Caki2 (cell line): ENCODE measurements around the gene ROR1. TPM values are rescaled to one million over a fixed set of nuclear protein-coding genes. Genes with fewer than 3 reads are reported as not detected.
"Not testable (repeated sequence)": the region's sequence is repeated elsewhere in the genome, so short reads cannot be mapped to it uniquely, and the experiment has no call there.

Experiments used
- DNase-seq: peaks from one replicate; pipeline ENCODE4 v3.0.0-alpha.2; 2015; ENCODE audit warnings: low read depth
- in situ Hi-C: cut with HindIII; loops from 2 replicates; pipeline ENCODE4 v1.10.0; 2016; ENCODE audit warnings: low sequenced_read_pairs, low pct_unique_long_range_greater_than_20kb, mixed read lengths
- total RNA-seq: library from RNA; depleted of rRNA; stranded (reverse); fragments of >200 nt; shearing (Covaris generic); gene quantifications from 2 replicates; pipeline ENCODE4 v1.2.3, GENCODE V29; 2014; ENCODE audit warnings: low replicate concordance

Gene ROR1
- total RNA-seq, 1 experiment from 2014 or later, result 3.4 TPM

DNA sequence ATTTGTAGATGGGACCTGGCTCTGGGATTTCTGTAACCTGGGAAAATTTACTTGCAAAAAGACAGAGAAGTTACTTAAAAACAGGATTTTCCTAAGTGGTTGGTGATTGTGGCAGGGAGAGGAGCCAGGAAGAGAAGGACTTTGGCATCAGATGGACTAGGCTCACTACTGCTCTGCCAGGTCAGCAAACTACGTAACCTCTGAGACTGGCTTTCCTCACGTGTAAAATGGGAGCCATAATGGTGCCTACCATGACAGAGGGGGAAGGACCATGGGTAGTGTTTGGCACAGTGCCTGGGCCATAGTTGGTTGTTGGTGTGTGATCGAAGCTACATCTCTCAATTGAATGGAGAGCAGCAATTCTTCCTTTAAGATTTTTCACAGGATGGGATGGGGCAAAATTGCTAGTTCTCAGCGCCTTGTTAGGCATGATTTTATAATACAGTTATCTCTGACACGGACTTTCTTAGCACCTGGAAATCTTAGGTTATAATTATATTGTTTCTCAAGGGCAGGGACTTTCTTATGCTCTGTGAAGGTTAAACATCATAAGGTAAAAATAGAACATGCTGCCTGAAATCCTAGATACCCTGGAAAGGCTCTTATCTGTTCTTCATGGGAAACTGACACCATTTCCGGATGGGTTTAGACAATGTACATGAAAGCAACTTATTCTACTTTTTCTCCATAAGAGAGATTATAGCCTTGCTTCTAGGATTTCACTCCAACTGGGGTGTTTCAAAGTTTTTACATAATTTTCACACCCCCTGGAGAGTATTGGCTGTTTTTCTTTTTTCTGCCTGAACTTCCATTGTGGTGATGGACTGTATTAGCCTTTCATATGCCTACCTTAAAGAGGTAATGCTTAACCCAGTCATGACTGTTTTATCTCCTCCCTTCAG, 10.9 kb downstream of the ROR1 start:
- in situ Hi-C loops, result no loop called here

DNA sequence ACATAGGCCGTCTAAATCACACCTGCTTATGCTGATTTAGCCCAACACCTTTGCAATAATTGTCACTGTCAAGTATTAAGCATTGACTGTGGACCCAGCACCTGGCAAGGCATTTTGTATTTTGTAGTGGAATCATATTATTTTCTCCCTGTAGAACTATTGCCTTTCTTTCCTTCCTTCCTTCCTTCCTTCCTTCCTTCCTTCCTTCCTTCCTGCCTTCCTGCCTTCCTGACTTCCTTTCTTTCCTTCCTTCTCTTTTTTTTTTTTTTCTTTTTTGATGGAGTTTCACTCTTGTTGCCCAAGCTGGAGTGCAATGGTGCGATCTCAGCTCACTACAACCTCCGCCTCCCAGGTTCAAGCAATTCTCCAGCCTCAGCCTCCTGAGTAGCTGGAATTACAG, 13.5 kb downstream of the ROR1 start:
- in situ Hi-C loops, result not testable (repeated sequence)

More for the DNA sequence above, 10.9 kb downstream of the ROR1 start:
- DNase-seq, result no peak

GRCh38 chr1:63787875-63788274, 14.1 kb downstream of the ROR1 start:
- in situ Hi-C loops, result no loop called here
- no peak for DNase-seq

More for the DNA sequence above, 13.5 kb downstream of the ROR1 start:
- DNase-seq, result not testable (repeated sequence)

GRCh38 chr1:63789856-63790605, 16.2 kb downstream of the ROR1 start:
- DNase-seq, result no peak
- in situ Hi-C loops, result no loop called here

DNA sequence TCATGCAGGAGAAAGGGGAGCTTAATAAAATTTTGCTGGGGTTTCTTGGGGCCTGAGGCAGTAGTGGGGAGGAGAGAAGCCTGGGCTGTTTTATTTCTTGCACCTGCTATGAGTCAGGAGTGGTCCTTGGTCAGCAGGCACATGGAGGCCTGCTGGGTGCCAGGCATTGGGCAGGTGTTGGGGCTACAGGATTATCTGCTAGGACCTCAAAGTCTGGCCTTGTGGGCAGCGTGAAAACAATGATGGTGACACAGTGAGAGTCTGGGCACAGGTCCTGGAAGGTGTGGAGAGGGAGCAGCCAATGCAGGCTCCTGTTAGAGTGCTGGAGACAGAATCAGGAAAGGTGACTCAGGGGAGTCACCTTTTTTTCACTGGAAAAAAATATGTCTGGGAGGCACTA, 17.2 kb downstream of the ROR1 start:
- in situ Hi-C loops, result no loop called here
- no peak for DNase-seq

GRCh38 chr1:63792152-63792551, 18.3 kb downstream of the ROR1 start:
- DNase-seq, result no peak
- in situ Hi-C loops, result no loop called here

GRCh38 chr1:63793741-63794240, 20.0 kb downstream of the ROR1 start:
- no peak for DNase-seq
- in situ Hi-C loops, result no loop called here

DNA sequence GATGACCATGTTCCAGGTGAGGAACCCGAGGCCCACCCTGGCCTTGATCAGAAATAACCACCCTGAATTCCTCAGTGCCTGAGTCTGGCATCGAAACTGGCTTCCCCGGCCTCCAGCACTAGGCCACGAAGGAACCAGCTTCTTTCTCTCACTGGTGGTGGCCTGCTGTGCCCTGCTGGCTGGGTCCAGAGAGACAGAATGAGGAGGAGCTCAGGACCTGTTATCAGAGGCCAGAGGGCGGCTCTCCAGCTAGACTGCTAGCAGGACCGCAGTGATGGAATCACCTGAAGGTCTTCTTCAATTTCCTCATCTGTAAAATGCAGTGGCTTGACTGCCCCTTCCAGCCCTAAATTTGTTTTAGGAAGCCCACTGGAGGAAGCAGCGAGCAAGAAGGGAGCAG, 20.5 kb downstream of the ROR1 start:
- no peak for DNase-seq
- in situ Hi-C loops, result no loop called here

- in situ Hi-C loops, result no loop called here
- no peak for DNase-seq
Measured at GRCh38 chr1:63794939-63795378, 21.1 kb downstream of the ROR1 start.

GRCh38 chr1:63795455-63795854, 21.6 kb downstream of the ROR1 start:
- DNase-seq, result no peak

DNA sequence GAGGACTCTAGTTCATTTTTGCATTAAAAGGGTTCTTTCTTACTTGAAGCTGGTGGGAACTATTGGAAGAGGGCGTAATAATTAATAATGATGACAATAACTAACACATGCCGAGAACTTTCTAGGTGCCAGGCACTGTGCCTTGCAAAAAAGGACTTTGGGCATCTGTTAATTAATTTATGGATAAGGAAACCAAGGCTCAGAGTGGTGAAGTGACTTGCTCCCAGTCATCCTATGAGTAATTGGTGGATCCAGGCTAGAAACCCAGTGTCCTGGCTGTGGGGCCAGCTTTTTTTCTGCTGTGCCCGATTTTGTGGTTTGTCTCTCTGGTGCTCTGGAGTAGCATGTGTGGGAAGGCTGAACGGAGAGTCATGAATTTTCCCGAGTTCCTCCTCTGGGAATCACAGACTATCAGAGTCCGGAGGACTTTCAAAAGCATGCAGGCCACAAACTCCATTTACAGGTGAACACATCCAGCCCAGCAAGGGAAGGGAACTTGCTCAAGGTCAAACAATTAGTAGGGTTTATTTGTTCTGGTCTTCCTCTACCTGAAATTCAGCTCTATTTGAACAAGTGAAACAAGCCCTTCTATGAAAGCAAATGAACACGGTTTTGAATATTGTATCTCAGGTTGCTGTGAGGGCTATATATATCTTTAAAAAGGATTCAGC, 23.4 kb downstream of the ROR1 start:
- no peak for DNase-seq

More at GRCh38 chr1:63795455-63795854, 21.6 kb downstream of the ROR1 start:
- in situ Hi-C loops, result no loop called here

DNA sequence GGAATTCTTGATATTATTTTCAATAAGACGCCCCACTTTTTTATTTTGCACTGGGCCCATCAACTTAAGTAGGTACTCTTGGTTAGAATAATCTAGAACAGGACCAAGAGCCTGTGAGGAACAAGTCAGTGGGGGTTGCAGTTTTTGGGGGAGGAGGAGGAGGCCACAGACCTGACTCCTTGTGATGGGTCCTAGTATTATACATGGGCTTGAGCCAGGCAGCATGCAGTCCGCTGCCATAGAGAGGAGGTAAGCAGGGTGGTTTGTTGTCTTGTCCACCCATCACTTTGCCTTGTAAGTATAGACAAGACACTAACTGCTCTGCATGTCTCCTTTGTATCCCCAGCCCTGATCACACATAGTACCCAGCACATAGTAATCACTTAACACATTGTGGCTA, 24.5 kb downstream of the ROR1 start:
- no peak for DNase-seq
- in situ Hi-C loops, result no loop called here

More for the DNA sequence above, 23.4 kb downstream of the ROR1 start:
- in situ Hi-C loops, result no loop called here

- no peak for DNase-seq
- in situ Hi-C loops, result no loop called here
Measured at GRCh38 chr1:63799307-63799706, 25.5 kb downstream of the ROR1 start.

DNA sequence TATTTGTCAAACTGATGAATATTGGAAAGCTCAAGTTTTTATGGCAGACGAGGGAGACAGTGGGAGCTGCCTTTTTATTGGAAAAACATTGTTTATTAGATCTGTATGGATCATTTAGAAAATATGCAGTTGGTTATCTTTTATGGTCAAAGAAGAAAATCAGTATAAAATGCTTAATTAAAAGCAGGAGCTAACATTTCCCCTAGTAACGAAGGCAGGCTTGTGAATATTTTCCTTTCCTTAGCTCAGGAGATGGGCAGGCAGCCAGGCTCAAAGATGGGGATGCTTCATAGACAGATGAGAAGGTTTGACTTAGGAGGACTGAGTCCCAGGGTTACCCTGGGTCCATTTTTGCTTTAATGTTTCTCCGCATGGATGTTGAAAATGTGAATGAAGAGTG, 26.0 kb downstream of the ROR1 start:
- no peak for DNase-seq

DNA sequence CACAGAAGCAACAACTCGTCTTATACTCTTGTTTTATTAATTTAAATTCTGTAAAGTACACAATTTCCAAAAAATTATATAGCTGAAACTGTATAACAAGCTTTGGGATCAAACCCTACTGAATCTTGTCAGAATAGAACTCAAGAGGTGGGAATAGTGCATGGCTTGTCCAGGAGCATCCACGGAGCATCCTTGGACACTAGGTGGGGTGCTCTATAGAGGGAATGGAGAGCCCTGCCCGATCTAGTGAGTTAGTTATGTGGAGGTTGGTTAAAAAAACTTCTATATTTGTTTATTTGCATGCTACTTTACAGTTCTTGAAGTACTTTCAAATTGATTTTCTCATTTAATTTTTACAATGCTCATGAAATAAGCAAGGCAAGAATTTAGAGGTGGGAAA, 28.3 kb downstream of the ROR1 start:
- DNase-seq, result no peak
- in situ Hi-C loops, result no loop called here

More for the DNA sequence above, 26.0 kb downstream of the ROR1 start:
- in situ Hi-C loops, result no loop called here

DNA sequence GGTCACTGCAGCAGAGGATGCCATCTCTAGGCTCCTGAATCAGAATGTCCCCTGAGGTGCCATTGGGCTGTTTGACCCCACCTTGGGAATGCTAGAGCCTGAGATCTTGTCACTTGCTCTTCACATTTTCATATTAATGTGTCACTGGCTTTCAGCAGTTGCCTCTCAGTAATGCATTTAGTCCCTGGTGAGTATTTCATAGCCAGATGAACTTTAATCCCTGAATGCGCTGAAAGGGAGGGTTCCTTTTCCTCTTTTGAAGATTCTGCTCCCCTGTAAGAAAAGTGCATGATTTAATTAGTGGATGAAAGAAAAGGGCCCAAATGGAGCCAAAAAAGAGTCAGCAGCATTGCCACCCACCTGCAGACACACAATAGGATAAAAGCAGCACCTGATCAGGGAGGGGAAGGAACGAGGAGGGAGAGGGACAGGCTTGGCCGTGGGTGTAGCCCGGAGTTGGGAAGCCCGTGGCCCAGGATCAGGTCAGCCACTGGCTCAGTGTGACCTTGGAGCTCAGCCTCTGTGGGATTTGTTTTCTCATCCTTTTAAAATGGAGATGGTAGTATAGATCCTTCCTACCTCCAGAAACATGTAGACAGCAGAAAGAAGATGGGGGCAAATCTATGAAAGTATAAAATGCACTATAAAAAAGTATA, 31.1 kb downstream of the ROR1 start:
- in situ Hi-C loops, result no loop called here
- DNase-seq, result no peak

GRCh38 chr1:63807046-63807445, 33.2 kb downstream of the ROR1 start:
- in situ Hi-C loops, result no loop called here

DNA sequence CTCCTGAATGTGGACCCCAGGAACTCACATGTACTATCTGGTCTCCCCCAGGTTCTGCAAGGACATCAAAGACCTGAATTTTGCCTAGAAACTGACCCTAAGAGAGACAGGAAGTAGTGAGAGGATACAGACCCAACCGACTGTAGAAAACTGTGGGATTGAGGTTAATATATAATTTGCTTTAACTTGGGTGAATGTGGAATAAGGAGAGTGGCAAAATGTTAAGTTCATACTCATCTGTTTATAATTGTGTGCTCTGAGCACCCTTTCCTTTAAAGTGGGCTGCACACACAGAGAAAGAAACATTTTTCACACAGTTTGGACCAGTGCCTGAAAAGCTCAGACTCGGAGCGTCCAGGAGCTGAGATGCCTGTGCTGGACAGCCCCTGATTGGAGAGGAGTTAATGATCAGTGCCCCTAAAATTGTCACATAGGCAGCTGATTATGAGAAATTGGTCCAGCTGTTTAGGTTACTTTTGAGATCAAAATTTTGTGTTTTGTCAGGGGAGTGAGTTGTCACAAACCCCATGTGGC, 37.2 kb downstream of the ROR1 start:
- DNase-seq, result peak; percentile 16
- in situ Hi-C loops, result no loop called here

More at GRCh38 chr1:63807046-63807445, 33.2 kb downstream of the ROR1 start:
- no peak for DNase-seq
